C4-2B (cell line): ENCODE measurements around the gene DHX15.
A peak's percentile ranks its signal among the peaks of the same experiment; 100 is the strongest.

ENCODE experiments used
- H3K27ac ChIP-seq: fragments of 450-650 bp; 2 replicates; pipeline ENCODE4 v1.5.1; 2017
- ZFX ChIP-seq: fragments of 450-650 bp; IDR thresholded peaks from 2 replicates; pipeline ENCODE4 v1.6.1; 2017
- TF ChIP-seq, protein P1 (sequence below): fragments of 450-650 bp; conservative IDR thresholded peaks from 2 replicates; pipeline ENCODE4 v1.5.1; 2017; ENCODE audit warnings: mild to moderate bottlenecking

The DHX15 gene

DNA sequence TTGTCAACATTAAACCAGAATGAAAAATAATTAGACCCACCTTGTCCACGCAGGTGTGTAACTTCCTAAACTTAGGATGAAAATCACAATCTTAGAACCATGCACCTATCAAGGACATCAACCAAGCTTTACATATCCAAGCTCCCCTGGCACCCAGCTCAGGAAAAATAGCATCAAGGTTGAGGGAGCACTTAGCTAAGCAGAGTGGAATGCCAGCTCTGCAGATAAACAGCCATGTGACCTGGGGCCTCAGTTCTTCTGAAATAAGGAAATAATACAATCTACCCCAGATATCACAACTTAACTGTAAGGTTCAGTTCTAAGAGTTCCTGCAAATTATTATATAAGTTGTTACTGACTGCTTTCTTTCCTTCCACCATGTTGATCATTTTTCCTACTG lies 64.7 kb downstream of the DHX15 start:
- no peak for TF ChIP-seq ZFX
- TF ChIP-seq, protein P1, sequence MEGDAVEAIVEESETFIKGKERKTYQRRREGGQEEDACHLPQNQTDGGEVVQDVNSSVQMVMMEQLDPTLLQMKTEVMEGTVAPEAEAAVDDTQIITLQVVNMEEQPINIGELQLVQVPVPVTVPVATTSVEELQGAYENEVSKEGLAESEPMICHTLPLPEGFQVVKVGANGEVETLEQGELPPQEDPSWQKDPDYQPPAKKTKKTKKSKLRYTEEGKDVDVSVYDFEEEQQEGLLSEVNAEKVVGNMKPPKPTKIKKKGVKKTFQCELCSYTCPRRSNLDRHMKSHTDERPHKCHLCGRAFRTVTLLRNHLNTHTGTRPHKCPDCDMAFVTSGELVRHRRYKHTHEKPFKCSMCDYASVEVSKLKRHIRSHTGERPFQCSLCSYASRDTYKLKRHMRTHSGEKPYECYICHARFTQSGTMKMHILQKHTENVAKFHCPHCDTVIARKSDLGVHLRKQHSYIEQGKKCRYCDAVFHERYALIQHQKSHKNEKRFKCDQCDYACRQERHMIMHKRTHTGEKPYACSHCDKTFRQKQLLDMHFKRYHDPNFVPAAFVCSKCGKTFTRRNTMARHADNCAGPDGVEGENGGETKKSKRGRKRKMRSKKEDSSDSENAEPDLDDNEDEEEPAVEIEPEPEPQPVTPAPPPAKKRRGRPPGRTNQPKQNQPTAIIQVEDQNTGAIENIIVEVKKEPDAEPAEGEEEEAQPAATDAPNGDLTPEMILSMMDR, result no peak
- no peak overlapping the region for H3K27ac ChIP-seq

DNA sequence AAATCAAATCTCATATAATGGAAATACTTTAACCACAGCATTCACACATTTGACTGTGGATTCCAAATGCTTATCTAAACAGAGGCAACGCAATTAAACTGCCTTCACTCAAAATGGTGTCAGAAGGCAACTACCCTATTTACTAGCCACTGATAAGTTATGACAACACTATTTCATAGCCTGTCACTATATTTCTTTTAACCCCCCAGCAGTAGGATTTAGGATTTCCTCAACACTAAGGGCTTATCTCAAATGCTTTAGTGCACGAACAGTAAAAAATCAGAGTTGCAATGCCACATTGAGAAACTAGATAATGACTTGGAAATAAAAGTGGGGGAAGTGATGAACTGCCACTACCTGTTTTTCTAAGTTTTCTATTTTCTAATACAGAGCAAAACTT lies 66.7 kb downstream of the DHX15 start:
- no peak for TF ChIP-seq ZFX
- TF ChIP-seq, protein P1, result no peak
- no peak overlapping the region for H3K27ac ChIP-seq

DNA sequence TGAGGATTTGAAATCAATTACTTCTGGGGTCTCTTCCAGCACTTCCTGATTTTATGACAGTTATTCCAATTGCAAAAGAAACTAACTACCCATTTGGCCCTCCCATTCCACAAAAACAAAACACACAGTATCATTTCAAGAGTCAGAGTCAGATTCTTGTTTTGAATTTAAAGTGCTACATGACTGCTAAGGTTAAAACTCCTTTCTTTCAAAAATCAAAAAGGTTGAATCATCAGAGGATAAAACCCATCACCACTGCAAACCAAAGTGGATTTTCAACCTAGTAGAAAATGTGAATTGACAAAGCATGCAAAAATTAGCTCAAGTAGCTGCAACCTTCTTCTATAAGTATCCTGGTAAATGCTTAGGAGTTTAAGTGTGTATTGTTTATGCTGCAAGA lies 67.4 kb downstream of the DHX15 start:
- H3K27ac ChIP-seq, result no peak overlapping the region
- TF ChIP-seq, protein P1, result no peak
- no peak for TF ChIP-seq ZFX

DNA sequence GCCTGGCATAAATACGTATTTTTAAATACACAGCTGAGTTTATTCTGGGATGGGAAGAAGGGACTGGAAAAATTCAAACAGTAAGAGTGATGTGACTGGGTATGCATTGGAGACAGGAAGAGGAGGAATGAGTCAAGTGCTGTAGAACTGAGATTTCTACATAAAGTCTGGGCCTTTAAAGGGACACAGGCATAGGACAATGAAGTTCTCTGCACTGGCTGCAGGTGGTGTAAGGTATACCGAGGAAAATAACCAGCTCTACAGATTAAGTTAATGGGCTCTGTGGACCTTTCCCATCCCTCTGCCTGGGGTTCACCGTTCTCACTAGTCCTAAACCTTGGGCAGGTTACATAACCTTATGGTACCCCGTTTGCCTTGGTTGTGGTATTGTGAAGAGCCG lies 68.7 kb downstream of the DHX15 start:
- TF ChIP-seq, protein P1, result no peak
- no peak for TF ChIP-seq ZFX
- no peak overlapping the region for H3K27ac ChIP-seq

DNA sequence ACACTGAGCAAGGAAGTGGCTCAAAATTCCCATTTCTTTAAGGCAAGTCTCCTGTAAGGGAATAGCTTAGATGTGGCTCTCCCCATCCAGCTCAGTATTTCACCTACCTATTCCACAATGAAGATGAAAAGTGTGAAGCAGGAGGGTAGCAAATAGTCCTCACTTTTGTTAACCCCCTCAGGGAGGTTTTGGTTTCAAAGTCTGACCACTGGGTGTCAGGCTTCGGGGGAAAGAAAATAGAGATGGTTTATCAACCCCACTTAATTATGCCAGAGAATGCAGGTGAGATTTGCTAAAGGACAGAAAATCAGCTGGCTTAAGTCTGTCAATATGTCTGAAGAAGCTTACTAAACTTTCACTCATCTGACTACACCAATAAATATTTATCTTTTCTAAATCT lies 69.5 kb downstream of the DHX15 start:
- TF ChIP-seq ZFX, result no peak
- TF ChIP-seq, protein P1, result peak; percentile 25
- H3K27ac ChIP-seq, result no peak overlapping the region

DNA sequence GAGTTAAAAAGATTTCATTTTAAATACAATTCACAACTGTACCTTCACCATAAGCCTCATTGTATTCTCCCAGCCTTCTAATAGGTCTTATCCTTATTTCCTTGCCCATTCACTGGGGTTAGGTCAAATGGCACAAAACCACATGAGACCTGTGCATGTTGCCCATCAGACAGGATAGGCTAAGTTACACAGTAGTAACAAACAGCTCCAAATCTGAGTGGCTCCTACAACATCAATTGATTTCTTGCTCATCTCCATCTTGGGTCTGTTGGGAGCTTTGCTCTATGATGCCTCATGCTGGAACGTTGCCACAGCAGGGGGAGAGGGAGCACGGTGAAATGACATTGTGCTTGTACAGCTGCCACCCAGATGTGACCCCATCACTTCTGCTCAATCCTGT lies 70.6 kb downstream of the DHX15 start:
- H3K27ac ChIP-seq, result no peak overlapping the region
- no peak for TF ChIP-seq ZFX
- TF ChIP-seq, protein P1, result no peak

DNA sequence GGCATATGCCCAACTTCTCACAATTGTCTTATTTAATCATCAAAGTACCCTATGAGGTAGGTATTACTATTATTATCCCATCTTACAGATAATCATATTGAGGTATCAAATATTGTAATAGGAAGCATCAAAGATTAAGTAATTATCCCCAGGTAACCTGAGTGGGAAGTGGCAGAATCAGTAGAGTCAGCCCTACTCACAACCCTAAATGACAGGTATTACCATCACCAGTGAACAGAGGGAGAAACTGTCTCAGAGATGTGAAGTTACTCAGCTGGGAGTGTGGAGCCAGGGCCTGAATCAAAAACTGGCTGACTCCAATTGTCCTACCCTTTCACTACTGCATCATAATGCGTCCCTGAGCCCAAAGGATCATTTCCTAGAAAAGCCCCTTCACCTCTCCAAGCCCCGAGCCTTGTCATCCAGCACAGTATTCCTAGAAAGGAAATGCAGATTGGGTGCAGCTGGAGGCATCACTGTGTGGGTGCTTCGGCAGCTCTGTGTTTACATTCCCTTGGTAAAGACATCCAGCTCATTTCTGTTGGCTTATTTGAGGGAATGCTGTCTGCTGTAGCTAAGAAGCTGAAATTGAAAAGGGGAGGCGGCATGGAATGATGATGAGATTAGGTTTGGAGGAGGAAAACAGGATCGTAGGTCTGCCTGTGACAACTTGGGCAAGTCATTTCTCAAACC lies 72.8 kb downstream of the DHX15 start:
- H3K27ac ChIP-seq, result no peak overlapping the region
- TF ChIP-seq, protein P1, result no peak
- TF ChIP-seq ZFX, result no peak
